ENCODE data around the gene RADIL.

The RADIL gene

GRCh38 chr7:4861227-4861626 lies 22.3 kb downstream of the RADIL start:
- H3K4me3 ChIP-seq (ENCODE audit: low read depth, low read length) = no peak overlapping the region
- TF ChIP-seq CTCF (IDR thresholded peaks at IDR 0.05; ENCODE audit: low read depth, low read length) = no peak

GRCh38 chr7:4857189-4857588 lies 26.3 kb downstream of the RADIL start:
- H3K4me3 ChIP-seq (ENCODE audit: low read depth, low read length) = no peak overlapping the region
- no peak for TF ChIP-seq CTCF (IDR thresholded peaks at IDR 0.05; ENCODE audit: low read depth, low read length)

- no peak overlapping the region for H3K4me3 ChIP-seq (ENCODE audit: low read depth, low read length)
- no peak for TF ChIP-seq CTCF (IDR thresholded peaks at IDR 0.05; ENCODE audit: low read depth, low read length)
Observed at GRCh38 chr7:4856336-4857057, 27.0 kb downstream of the RADIL start.

- no peak overlapping the region for H3K4me3 ChIP-seq (ENCODE audit: low read depth, low read length)
- no peak for TF ChIP-seq CTCF (IDR thresholded peaks at IDR 0.05; ENCODE audit: low read depth, low read length)
Observed at GRCh38 chr7:4854916-4855315, 28.6 kb downstream of the RADIL start.

- TF ChIP-seq CTCF (IDR thresholded peaks at IDR 0.05; ENCODE audit: low read depth, low read length) = no peak
- no peak overlapping the region for H3K4me3 ChIP-seq (ENCODE audit: low read depth, low read length)
Observed at GRCh38 chr7:4851459-4852422, 31.8 kb downstream of the RADIL start.

- no peak overlapping the region for H3K4me3 ChIP-seq (ENCODE audit: low read depth, low read length)
- TF ChIP-seq CTCF (IDR thresholded peaks at IDR 0.05; ENCODE audit: low read depth, low read length) = no peak
Observed at GRCh38 chr7:4850262-4850795, 33.2 kb downstream of the RADIL start.
